Embryonic facial prominence (tissue), 1 donor: ENCODE results near the gene ZDHHC18.
"Not testable (repeated sequence)": the region's sequence is repeated elsewhere in the genome, so short reads cannot be mapped to it uniquely, and the experiment has no call there.

Experiments used
- DNase-seq: peaks from one replicate; pipeline ENCODE4 v3.0.0-alpha.2; 2016; ENCODE audit errors: extremely low spot score

Gene ZDHHC18

GRCh38 chr1:26833432-26834405, 7.2 kb downstream of the ZDHHC18 start:
- no peak for DNase-seq

GRCh38 chr1:26837665-26838064, 11.2 kb downstream of the ZDHHC18 start:
- not testable (repeated sequence) for DNase-seq

GRCh38 chr1:26838474-26839338, 12.2 kb downstream of the ZDHHC18 start:
- DNase-seq = no peak

- no peak for DNase-seq
These were observed 12.8 kb downstream of the ZDHHC18 start for GRCh38 chr1:26839339-26839722.

GRCh38 chr1:26839779-26840178, 13.3 kb downstream of the ZDHHC18 start:
- no peak for DNase-seq

GRCh38 chr1:26844424-26845196, 18.1 kb downstream of the ZDHHC18 start:
- no peak for DNase-seq

- not testable (repeated sequence) for DNase-seq
These were observed 21.3 kb downstream of the ZDHHC18 start for GRCh38 chr1:26847826-26848225.

- no peak for DNase-seq
These were observed 22.0 kb downstream of the ZDHHC18 start for GRCh38 chr1:26848499-26848898.

- DNase-seq = no peak
These were observed 22.7 kb downstream of the ZDHHC18 start for GRCh38 chr1:26848941-26849774.

- DNase-seq = no peak
These were observed 24.7 kb downstream of the ZDHHC18 start for GRCh38 chr1:26851106-26851684.

GRCh38 chr1:26852701-26853100, 26.2 kb downstream of the ZDHHC18 start:
- no peak for DNase-seq

- no peak for DNase-seq
These were observed 26.7 kb downstream of the ZDHHC18 start for GRCh38 chr1:26853156-26853555.

GRCh38 chr1:26853600-26853999, 27.1 kb downstream of the ZDHHC18 start:
- DNase-seq = no peak

- DNase-seq = no peak
These were observed 28.4 kb downstream of the ZDHHC18 start for GRCh38 chr1:26854906-26855305.

GRCh38 chr1:26855636-26856035, 29.1 kb downstream of the ZDHHC18 start:
- no peak for DNase-seq

- no peak for DNase-seq
These were observed 29.7 kb downstream of the ZDHHC18 start for GRCh38 chr1:26856181-26856580.

GRCh38 chr1:26856604-26857469, 30.3 kb downstream of the ZDHHC18 start:
- DNase-seq = no peak

GRCh38 chr1:26857473-26858060, 31.1 kb downstream of the ZDHHC18 start:
- no peak for DNase-seq

GRCh38 chr1:26858160-26858559, 31.7 kb downstream of the ZDHHC18 start:
- no peak for DNase-seq
